HG02870 (cell line): ENCODE data around the gene GCKR.

Experiments used
- ATAC-seq: cut with Tn5 transposase; IDR thresholded peaks from one replicate; pipeline ENCODE4 v1.9.1; 2021; ENCODE audit warnings: mild to moderate bottlenecking, moderate library complexity; ENCODE audit not compliant: unreplicated experiment

The GCKR gene

DNA sequence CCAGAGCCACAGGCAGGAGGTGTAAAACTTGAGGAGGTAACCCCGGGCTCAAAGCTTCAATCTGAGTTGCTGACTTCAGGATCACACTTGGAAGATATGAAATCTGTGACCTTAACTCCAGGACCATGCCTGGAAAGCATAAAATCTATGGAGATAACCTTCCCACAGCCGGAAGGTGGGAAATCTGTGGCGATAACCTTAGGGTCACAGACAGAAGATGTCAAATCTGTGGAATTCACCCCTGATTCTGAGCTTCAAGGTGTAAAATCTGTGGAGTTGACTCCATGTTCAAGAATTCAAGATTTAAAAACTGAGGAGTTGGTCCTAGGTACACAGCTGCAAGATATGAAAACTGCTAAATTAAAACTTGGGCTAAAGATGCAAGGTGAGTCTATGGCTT lies 74.6 kb downstream of the GCKR start:
- no peak for ATAC-seq

DNA sequence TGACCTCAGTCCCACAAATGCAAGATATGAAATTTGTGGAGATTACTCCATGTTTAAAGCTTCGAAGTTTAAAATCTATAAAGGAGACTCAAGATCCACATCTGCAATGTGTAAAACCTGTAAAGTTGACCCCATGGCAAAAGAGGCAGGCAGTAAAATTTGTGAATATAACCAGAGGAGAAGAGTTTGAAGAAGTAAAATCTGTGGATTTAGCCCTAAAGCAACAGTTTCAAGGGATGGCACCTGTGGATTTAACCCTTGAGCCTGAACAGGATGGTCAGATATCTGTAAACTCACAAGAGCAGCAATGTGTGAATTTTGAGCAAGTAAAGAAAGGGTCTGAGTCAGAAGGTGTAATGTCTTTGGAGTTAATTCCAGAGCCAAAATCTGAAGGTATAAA lies 75.0 kb downstream of the GCKR start:
- ATAC-seq = no peak

DNA sequence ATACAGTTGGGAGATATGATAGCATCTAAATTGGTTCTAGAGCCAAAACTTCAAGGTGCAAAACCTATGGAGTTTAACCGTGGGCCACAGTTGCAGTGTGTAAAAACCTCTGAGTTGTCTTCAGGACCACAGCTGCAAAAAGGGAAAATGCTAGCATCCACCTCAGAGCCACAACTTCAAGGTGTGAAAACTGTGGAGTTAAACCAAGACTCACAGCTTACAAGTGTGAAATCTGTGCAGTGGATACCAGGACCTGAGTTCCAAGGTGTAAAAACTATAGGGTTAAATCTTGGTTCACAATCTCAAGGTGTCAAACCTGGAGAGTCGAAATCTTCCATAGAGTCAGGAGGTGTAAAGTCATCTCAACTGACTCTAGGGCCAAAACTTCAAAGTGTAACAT lies 75.8 kb downstream of the GCKR start:
- ATAC-seq = no peak

DNA sequence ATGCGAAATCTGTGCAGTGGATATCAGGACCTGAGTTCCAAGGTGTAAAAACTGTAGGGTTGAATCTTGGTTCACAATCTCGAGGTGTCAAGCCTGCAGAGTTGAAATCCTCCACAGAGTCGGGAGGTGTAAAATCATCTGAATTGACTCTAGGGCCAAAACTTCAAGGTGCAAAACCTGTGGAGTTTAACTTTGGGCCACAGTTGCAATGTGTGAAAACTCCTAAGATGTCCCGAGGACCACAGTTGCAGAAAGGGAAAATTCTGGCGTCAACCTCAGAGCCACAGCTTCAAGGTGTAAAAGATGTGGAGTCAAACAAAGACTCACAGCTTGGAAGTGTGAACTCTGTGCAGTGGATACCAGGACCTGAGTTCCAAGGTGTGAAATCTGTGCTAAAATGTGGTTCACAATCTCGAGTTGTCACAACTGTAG lies 76.4 kb downstream of the GCKR start:
- no peak for ATAC-seq
